ENCODE data around the gene GNAQ. TPM values are rescaled to one million over a fixed set of nuclear protein-coding genes. Genes with fewer than 3 reads are reported as not detected.

GNAQ gene
- total RNA-seq, 4 donors from 2014 or later, result 35.4 to 95.7 (median 52.3) TPM

GRCh38 chr9:77851882-77852595, 179.6 kb downstream of the GNAQ start:
- intact Hi-C loops (cut with DNase I; ENCODE audit: low total_unique reads), result no loop called here

GRCh38 chr9:77848897-77849296, 182.7 kb downstream of the GNAQ start:
- Histone ChIP-seq H3K9me3 (no peaks in the 10 kb centered on the region), H3K36me3 (no peaks in the 10 kb centered on the region), H3K27ac (peak overlapping the region; percentile 73 to 90), H3K27me3 (no peaks in the 10 kb centered on the region), H3K4me3 (no peak overlapping the region), H3K4me1 (no peaks in the 10 kb centered on the region)
- DNase-seq, result peak; percentile 74 to 89
- intact Hi-C loops (cut with DNase I; ENCODE audit: low total_unique reads), result no loop called here
- TF ChIP-seq POLR2A (IDR thresholded peaks at IDR 0.05) (peak in 1 of 2 donors; percentile 13), CTCF (IDR thresholded peaks at IDR 0.05) (no peak)

More at GRCh38 chr9:77851882-77852595, 179.6 kb downstream of the GNAQ start:
- H3K36me3 ChIP-seq, result no peaks in the 10 kb centered on the region
- H3K9me3 ChIP-seq, result no peaks in the 10 kb centered on the region
- no peak overlapping the region for H3K27ac ChIP-seq
- no peak for DNase-seq
- no peak for TF ChIP-seq CTCF (IDR thresholded peaks at IDR 0.05)
- no peak for TF ChIP-seq POLR2A (IDR thresholded peaks at IDR 0.05)
- no peak overlapping the region for H3K4me3 ChIP-seq
- H3K27me3 ChIP-seq, result no peaks in the 10 kb centered on the region
- no peaks in the 10 kb centered on the region for H3K4me1 ChIP-seq

DNA sequence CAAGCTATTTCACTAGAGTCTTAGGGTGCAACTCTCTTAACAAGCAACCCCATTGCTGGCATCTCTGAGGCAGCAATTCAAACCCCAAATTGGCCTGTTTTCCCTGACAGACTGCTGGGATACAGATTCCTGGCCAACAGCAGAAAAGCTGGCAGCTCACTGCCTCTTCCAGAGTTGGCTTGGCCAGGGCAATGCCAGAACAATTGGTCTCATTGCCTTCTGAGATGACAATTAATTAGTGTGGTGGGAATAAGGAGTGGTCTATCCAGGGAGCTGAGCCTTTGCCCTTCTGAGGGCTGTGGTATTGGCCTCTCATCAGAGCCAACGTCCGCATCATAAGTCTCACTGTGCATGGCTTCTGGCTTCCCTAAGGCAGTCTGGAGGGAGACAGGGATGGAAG, 183.2 kb downstream of the GNAQ start:
- H3K27ac ChIP-seq, result peak overlapping the region; percentile 73 to 90
- H3K36me3 ChIP-seq, result no peaks in the 10 kb centered on the region
- H3K4me1 ChIP-seq, result no peaks in the 10 kb centered on the region
- intact Hi-C loops (cut with DNase I; ENCODE audit: low total_unique reads), result no loop called here
- no peaks in the 10 kb centered on the region for H3K9me3 ChIP-seq
- TF ChIP-seq POLR2A (IDR thresholded peaks at IDR 0.05) (no peak), CTCF (IDR thresholded peaks at IDR 0.05) (no peak)
- H3K27me3 ChIP-seq, result no peaks in the 10 kb centered on the region
- DNase-seq, result no peak
- H3K4me3 ChIP-seq, result no peak overlapping the region

DNA sequence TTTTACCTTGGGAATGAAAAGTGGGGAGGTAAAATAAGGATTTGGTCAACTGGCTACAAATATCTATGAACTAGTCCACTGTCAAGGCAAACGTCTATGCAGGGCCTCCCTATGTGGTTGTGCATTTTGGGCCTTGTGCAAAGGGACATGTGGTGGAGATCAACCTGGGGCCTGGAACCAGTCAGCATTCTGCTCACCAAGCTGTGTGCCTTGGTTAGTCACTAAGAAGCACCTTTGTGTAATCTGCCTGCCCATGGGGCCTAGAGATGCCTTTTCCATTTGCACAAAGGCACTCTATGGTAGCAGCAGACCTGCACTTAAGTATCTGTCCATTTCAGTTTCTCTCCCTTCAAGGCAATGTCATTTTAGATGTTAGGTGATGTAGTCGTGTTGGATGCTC, 184.0 kb downstream of the GNAQ start:
- H3K27ac ChIP-seq, result peak overlapping the region; percentile 73 to 90
- TF ChIP-seq POLR2A (IDR thresholded peaks at IDR 0.05) (no peak), CTCF (IDR thresholded peaks at IDR 0.05) (no peak)
- H3K4me3 ChIP-seq, result no peak overlapping the region
- intact Hi-C loops (cut with DNase I; ENCODE audit: low total_unique reads), result no loop called here
- H3K36me3 ChIP-seq, result no peaks in the 10 kb centered on the region
- no peaks in the 10 kb centered on the region for H3K9me3 ChIP-seq
- H3K27me3 ChIP-seq, result no peaks in the 10 kb centered on the region
- no peak for DNase-seq
- no peaks in the 10 kb centered on the region for H3K4me1 ChIP-seq

DNA sequence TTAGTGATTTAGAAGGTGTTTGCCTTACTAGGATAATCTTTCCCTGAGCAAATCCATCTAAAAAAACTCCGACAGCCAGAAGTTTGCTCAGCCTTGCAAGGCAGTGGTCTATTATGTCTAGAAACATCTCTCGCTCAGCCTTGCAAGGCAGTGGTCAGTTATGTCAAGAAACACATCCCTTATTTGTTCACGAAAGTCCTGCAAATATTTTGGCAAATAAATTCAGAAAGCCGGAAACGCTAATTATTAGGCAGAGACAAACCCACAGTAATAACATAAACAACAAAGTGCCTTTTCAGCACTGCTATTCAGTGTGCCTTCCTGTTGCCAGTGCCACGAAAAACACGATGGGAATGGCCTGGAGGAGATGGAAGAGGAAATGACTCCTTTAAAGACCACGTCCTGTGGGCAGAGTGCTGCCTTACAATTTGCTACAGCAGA, 184.5 kb downstream of the GNAQ start:
- no peaks in the 10 kb centered on the region for H3K36me3 ChIP-seq
- no peaks in the 10 kb centered on the region for H3K9me3 ChIP-seq
- DNase-seq, result no peak
- peak overlapping the region; percentile 36 to 90 for H3K27ac ChIP-seq
- TF ChIP-seq CTCF (IDR thresholded peaks at IDR 0.05), result no peak
- H3K4me1 ChIP-seq, result no peaks in the 10 kb centered on the region
- H3K27me3 ChIP-seq, result no peaks in the 10 kb centered on the region
- H3K4me3 ChIP-seq, result no peak overlapping the region
- intact Hi-C loops (cut with DNase I; ENCODE audit: low total_unique reads), result no loop called here
